NCI-H2196 (cell line): ENCODE data around the gene ENOX1.

Experiments
- DNase-seq: peaks from one replicate; lab custom pipeline; 2025; ENCODE audit not compliant: unreplicated experiment; lab: John Stamatoyannopoulos, UW

Gene ENOX1

DNA sequence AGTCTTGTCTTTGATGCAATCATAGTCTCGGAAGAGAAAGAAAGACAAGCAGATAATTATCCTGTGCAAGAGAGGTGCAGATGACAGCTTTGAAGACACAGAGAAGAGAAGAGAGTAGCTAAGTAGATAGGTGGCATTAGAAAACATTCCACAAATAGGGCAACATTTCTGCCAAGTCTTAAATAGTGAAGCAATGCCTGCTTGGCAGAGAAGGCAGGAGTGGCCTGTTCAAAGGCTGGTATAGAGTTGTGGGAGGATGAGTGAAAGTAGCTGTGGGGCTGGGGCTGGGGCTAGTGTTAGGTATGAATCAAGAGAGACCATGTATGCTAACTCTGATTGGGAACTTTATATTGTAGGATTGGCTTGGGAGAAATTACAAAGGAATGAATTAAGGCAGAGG is 457.9 kb downstream of the ENOX1 start:
- no peak for DNase-seq

DNA sequence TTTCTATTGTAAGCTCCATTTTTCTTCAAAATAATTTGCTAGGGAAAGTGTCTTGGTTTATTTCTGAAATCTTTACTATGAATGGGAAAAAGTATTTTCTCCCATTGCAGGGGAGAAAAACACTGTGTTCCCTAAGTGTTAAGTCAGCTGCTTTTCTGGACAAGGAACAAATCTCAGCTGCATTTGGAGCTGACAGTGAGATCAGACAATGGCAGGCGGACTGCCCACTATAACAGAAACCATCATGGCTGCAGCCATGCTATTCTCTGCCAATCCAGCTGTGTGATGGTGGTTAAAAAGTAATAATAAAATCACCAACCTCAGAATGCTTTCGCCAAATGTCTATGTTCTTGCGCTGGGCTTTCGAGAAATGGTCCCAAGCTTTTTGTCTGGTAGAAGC is 460.7 kb downstream of the ENOX1 start:
- no peak for DNase-seq

DNA sequence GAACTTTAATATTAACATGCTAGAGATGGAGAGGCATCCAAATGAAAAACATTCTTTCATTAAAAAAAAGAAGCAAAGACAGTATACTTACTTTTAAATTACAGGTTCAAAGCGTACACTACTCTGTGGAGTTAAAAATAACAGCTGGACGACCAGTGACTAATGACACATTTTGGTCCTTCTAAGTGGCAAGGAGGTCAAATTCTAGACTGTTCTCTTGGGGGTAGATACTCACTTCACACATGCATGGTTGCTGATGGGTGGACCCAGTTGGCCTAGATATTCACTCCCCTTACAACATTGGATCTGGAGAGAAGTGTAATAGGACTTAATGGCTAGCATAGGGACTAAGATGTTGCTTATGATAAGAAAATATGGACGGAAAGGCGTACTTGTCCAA is 461.1 kb downstream of the ENOX1 start:
- DNase-seq, result no peak

DNA sequence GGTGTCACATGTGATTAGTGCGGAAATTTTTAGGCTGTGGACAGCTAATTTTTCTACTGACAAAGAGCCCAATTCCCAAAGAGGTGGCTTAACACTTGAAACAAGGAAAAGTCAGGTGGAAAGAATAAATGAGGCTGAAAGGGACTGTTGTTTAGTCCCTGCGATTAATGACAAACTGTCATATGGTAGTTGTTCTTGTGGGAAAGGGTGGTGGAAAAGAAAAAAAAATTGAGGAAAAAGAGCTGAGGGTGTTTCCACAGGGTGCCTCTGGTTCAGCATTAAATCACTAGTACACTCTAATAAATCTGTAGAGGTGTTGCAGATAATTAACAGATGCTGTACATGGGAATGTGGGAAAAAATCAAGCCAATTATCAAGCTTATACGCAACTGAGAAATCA is 462.6 kb downstream of the ENOX1 start:
- no peak for DNase-seq

DNA sequence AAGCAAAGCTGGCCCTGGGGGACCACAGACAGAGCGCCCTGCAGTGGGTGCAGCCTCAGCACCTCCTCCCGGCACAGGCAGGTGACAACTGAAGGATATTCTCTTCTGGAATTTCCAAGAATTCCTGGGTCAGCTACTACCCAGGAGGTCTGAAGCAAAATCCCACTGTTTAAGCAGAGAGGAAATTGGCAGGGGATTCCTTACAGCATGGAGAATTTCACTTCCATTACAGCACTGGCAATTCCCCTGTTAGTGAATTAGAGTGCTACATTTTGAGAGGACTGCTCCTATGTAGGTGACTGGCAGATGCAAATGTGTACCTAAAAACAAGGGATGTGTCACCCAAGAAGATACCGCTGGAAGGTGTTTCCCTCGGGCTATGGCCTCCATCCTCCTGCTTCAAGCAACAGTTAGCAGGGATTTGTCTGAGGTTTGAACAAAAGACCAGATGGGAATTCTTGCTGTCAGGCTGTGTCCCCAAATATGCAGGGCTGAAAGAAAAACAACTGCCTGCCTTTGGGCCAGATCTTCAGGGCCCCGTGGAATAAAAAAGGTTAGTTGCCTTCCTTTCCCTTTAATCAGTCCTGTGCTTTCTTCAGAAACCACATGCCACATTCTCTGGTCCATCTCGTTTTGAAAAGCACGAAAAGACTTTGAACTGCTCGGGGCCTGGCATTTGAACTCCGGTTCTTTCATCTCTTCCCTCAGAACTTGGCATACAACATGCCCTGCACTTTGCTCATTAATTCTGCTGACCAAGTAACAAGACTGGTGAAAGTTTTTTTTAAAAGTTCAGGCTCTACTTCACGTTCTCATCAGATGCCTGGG is 466.9 kb downstream of the ENOX1 start:
- DNase-seq, result no peak

DNA sequence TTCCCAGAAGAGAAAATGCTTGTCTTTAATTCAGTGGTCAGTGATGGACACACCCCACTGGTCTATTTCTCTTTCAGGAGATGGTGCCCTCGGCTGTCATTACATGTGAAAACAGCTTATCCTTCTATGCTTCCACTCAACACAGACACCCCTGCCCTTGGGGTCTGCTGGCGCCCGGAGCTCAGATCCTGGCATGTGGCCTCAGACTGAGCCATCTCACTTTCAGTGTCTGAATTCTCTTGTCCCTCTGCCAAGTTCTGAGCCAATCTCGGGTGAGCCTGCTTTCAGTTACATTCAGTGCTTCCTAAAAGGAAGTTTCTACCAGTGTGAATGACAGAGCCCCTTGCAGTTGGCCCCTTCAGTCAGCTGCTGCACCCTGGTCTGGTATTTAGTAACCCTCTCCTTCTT is 469.8 kb downstream of the ENOX1 start:
- DNase-seq, result no peak

DNA sequence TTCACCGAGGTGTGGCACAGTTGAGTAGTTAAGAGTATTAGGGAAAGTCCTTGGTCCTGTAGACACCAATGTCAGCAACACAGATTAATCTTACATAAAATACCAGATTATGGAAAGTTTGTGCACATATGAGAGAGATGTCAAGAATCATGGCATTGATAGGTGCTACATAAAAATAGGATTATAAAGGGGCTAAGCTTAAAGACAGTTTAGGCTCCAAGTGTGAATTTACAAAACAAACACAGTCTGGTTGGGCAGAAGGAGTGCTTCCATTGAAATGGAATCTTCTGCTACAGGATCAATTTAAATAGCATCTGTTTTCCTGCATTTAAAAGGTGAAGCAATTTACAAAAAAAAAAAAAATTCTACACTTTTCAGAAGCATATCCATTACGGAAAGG is 470.5 kb downstream of the ENOX1 start:
- no peak for DNase-seq

DNA sequence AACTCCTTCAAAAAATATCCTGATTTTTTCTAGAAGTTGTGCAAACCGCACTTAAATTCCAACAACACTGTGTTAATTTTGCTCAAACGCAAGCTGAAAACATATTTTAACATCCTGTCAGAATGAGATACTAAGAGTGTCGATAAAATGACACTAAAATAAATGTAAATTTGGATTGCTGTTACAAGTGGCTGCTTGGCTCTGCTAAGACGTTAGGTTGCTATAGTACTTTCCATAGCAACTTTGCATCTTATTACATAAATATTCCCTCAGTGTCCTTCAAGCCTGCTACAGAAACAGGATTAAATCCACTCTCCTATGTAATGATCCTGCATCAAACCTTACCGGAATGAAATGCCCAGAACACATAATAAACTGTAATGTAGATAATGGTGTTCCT is 471.2 kb downstream of the ENOX1 start:
- no peak for DNase-seq

DNA sequence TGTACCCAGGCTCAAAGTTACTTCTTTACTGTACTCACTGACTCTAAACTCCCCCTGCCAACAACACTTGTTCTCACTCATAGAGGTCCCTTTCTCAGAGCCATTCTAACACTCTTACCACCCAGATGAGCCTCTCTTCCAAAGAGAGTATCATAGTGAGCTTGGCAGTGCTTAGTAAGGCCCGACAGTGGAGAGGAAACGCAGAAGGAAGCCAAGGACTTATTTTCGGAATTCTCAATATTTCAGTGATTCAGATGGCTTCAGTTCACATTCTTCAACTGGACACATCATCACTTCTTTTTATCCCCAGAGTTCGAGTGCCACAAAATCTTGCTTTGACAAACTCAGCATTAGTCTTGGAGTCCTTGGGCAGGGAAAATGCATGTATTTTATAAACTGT is 477.5 kb downstream of the ENOX1 start:
- no peak for DNase-seq

DNA sequence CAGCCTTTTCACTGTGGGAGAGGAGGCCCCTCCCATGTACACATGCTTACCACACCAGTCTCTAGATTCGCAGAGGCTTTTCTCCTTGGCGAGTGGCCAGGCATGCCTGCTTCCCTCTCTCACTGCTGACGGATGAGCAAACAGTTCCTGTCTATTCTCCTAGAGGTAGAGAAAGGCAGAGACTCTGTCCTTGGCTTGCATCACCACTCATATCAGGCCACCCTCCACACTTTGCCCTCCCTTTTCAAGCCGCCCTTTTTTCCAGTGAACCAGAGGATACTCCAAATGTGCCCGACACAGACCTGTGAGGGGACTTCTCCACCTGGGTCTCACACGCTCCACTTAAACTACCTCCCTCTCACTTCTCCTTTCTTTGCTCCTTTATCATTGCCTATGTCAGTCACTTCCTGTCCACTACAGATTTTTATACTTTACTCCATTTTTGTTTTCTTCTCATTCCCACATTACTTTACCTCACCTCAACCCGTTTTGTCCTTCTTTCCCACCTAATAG is 478.8 kb downstream of the ENOX1 start:
- no peak for DNase-seq

DNA sequence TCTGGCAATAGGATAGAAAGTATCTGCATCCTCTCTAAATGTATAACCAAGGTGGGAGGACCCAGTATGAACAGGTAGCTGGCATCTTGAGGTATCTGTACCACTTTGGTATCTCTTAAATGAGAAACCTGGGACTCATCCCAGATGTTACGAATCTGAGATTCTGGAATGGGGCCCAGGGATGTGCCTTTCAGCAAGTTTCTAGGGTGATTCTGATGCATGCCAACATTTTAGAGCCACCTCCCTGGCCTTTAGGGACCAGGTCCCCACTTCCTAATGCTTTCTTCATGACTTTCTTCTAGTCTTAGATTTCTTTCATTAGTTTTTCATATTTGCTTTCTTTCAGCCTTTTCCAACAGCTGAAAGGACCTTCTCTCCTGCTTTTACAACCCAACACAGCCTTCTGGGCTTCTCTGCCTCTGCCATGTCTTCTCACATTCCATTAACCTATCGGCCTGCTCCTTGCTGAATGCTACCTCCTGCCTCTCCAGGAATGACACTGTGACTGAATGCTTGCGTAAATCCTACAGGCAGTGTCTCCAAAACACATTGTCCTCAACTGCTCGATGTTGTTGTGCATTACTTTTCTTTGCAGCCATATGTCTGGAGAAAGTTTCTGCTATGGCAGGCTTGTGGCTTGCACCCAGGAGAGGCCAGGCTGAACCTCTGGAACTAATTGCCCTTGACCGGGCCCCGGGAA is 479.4 kb downstream of the ENOX1 start:
- no peak for DNase-seq

DNA sequence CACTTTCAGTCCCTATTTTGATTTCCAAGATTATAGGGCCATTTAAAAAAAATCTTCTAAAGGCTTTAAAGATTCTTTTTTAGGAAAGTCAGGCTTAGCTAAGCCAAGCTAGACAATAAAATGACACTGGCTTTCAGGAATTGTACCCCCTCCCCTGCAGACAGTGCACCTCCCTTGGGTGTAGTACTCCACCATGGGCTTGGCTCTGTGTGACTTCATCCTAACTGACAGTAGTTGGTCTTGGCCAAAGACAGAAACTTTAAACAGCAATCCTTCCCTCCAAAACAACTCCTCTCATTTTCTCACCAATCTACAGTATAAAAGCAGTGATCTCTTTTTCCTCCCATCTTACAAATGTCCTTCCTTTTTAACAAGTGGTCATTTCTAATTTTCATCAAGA is 480.4 kb downstream of the ENOX1 start:
- no peak for DNase-seq

DNA sequence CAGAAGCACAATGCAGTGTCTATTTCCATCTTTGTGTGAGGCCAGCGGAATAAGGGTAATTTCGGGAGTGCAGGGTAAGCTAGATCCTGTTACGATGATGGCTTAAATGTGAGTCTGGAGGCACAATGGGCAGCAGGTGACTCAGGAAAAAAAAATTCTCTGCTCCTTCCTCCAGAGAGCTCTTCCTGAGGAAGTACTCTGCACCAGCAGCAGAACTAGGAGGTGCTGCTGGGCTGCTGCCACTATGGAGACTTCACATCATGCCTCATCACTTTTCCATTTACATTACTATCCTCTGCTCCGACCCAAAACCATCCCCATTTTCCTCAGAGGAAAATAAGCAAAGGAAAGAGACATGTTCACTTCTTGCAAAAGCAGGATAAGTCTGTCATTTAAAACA is 481.4 kb downstream of the ENOX1 start:
- no peak for DNase-seq

DNA sequence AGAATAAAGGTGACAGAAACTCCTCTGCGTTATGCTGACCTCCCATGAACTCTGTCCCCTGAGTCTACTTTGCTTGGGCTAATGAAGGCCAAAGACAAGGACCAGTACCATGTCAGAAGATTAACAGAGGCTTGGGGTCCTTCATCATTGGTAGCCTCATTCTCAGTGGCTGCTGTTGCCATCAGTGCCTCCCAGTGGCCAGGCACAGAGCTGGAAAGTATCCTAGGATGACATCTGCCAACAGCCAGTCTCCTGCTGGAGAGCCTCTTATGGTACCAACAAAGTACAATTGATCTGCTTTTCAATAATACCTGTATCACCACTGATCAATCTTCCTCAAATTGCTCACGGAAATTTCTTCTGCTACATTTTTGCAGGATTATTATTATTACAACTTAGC is 481.8 kb downstream of the ENOX1 start:
- DNase-seq, result no peak

DNA sequence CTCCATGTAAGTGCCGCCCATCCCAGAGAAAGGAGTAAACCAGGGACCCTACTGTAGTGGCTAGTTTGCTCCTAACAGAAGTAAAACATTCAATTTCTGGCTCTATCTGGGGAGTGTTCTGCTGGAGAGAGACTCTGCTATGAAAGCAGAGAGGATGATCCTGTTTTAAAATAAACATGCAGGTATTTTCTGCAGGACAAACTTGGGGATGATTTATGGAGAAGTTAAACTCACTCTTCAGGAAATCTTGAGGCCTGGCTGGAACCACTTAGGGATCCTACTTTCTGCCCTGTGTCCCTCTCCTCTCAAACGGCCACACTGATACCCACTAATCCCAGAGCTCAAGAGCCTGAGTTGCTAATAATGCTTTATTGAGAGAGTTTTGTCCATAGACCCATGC is 482.3 kb downstream of the ENOX1 start:
- no peak for DNase-seq

DNA sequence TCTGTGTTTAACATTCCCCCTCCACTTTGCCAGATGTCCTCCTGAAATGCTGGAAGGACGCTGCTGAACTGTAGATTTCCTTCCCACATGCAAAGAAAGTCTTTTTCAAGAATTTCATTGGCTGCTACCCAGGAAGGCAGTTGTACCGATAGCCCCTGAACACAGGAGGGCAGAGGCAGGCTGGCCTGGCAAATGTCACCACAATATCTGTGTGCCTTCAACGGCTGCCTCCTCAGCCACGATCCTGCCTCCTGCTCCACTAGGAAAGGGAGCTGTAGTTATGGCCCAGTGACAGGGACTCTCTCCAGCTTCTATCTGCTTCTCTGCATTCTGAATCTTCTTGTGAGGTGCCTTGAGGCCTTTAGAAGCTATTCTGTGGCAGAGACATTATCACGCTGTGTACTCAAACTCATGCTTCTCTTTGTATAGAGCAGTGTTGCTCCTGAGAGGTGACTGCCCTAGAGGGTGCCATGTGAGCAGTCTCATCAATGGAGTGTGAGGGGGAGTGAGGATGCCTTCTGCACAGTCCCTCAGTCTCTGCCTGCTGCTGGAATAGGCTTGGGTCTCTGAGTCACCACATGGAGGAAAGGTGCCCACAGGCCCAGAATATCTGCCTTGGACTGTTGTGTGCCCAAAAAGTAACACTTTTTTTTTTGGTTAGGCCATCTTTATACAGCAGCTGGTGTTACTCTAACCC is 483.6 kb downstream of the ENOX1 start:
- DNase-seq, result no peak

DNA sequence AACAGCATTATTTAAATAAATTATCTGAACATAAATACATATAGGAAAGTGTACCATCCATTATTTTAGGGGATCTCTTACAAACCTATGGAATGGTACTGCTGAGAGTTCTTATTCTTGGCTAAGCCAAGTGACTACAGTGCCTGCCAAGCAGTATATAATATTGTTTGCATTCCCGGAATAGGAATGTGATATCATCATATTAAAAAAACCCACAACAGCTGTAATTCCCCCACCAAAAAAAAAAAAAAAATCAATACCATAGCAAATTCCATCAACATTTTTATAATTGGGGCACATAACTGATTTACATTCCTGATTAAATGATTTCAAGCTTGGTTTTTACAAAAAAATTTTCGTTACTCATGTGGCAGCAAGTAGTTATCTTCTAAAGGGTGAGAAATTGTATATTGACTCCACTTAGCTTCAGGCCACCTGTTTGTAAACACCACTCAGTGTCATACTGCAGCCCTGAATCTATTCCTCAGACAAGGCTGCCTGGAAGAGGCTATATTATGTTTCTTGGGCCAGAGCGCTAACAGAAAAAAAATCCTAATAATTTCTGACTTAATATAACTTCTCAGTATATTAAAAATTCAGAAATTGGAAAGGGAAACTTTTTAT is 485.3 kb downstream of the ENOX1 start:
- no peak for DNase-seq

DNA sequence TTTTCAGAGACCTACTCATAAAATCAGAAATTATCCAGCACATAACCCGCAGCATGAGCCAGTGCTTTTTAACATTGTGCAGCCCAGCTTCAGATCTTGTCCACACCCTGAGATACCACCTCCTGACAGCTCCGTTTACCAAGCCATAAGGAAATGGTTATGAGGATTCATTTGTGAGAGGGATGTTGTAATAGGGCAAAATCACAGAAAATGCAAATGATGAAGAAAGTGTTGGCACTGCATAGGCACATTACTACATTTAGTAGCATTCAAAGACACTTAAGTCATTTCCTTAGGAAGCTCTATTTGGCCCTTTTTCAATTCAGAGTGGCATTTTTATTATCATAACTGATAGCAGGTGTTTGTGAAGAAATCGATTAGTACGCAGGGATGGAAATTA is 485.9 kb downstream of the ENOX1 start:
- no peak for DNase-seq

DNA sequence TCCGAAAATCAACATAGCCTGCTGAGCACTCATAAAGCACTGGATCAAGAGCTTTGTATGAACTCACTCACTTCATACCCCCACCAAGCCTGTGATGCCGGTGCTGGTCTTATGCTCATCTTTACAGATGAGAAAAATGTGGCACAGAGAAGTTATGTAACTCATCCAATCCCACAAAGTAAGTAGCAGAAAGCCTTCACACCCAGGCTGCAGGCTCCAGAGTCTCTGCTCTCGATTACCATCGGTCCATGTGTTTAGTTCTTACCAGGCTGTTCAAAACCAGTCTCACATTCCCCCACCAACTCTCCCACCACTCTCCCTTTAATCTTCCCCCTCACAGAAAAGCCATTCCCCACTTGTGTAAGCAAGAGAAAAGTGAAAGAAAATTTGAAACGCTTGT is 487.4 kb downstream of the ENOX1 start:
- no peak for DNase-seq

DNA sequence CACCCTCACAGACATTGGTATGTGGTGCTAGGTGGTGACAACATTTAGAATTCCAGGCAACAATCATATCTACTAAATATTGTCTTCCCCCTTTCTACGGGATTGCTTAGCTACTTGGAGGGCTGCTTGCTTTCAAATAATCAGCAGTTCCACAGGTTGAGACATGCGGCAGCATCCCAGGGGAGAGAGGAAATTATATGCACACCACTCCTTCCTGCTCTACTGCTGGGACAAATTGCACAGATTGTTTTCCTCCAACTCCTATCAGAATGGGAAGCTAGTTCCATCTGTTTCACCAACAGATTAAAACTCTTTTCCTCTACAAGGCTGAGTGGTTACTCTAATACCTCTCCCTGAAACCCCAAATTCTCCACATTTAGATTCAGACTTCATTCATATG is 488.0 kb downstream of the ENOX1 start:
- no peak for DNase-seq

DNA sequence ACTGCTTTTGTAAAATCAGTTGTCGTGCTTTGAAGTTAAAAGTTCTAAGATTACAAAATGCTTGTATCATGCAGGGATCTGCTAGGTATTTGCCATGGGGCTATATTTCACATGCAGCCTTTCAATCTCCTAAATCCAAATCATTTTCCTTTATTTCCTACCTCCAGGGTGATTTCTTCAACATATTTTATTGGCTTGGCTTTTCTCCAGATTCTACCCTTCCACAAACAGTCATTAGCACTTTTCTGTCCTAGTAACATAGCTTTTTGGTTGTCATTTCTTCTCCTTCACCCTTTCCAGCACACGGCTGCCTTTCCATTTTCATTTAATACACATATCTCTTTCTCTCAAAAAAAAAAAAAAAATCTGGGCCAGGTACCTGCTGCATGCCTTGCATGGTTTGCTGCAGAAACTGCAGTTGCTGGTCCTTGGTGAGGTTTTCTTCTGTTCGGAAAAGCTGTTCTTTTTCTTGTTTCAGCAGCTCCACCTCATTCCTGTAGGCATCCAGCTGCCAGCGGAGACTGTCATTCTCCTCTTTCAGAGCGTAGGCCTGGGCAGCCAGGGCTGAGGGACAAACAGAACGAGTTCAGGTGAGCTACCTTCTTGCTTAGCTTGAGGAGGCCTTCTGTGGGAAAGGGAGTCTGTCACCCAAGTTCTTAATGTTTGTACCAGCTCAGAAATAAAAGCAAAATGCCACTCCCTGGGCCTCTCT is 488.6 kb downstream of the ENOX1 start:
- no peak for DNase-seq
